ENCODE measurements around the gene FRMD5. TPM values are rescaled to one million over a fixed set of nuclear protein-coding genes. Genes with fewer than 3 reads are reported as not detected.

Gene FRMD5
- total RNA-seq, 4 donors from 2014 or later: 0.40 to 1.5 (median 1.1) TPM; not detected in 1

- H3K4me1 ChIP-seq: no peaks in the 10 kb centered on the region
- TF ChIP-seq POLR2A (IDR thresholded peaks at IDR 0.05) (no peak), EP300 (IDR thresholded peaks at IDR 0.05; ENCODE audit: low read depth) (no peak), POLR2AphosphoS5 (IDR thresholded peaks at IDR 0.05) (no peak)
- TF ChIP-seq, protein P1, sequence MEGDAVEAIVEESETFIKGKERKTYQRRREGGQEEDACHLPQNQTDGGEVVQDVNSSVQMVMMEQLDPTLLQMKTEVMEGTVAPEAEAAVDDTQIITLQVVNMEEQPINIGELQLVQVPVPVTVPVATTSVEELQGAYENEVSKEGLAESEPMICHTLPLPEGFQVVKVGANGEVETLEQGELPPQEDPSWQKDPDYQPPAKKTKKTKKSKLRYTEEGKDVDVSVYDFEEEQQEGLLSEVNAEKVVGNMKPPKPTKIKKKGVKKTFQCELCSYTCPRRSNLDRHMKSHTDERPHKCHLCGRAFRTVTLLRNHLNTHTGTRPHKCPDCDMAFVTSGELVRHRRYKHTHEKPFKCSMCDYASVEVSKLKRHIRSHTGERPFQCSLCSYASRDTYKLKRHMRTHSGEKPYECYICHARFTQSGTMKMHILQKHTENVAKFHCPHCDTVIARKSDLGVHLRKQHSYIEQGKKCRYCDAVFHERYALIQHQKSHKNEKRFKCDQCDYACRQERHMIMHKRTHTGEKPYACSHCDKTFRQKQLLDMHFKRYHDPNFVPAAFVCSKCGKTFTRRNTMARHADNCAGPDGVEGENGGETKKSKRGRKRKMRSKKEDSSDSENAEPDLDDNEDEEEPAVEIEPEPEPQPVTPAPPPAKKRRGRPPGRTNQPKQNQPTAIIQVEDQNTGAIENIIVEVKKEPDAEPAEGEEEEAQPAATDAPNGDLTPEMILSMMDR (IDR thresholded peaks at IDR 0.05): no peak
- no peak for DNase-seq
- intact Hi-C loops (cut with DNase I; ENCODE audit: low total_unique reads) (no loop called here), in situ Hi-C loops (cut with MboI; ENCODE audit: low pct_ligation_motif_present in 1 of 4, low pct_unique_long_range_greater_than_20kb in 1 of 4, low sequenced_read_pairs in 3 of 4) (no loop called here)
- H3K27ac ChIP-seq: no peak overlapping the region
- H3K4me3 ChIP-seq: no peak overlapping the region
- no peaks in the 10 kb centered on the region for H3K9me3 ChIP-seq
- no peaks in the 10 kb centered on the region for H3K27me3 ChIP-seq
- H3K36me3 ChIP-seq: no peaks in the 10 kb centered on the region
Observed at GRCh38 chr15:44147636-44148035, 47.4 kb downstream of the FRMD5 start.

DNA sequence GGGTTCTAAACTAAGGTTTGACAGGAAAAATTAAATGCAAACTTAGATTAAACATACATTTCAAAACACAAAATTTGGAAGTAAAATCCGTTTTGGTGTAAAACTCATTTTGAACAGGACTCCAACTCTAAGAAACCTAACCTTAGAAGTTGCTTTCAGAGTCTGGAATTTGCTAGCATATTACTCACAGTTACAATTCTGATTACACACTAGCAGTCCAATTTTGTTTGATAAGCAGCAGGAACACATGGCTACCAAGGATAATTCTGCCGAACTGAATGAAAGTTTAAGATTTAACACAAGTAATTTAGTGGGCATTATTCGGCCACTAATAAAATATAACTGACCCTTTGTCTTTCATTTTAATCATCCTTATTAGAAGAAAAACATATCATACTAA is 49.6 kb downstream of the FRMD5 start:
- H3K9me3 ChIP-seq: no peaks in the 10 kb centered on the region
- no peaks in the 10 kb centered on the region for H3K4me1 ChIP-seq
- no peak for DNase-seq
- WGBS, 2 donors (ENCODE audit: low coverage in 1 of 2): 70 to 84% methylated on average over 3 of the region's 3 CpGs
- in situ Hi-C loops (cut with MboI; ENCODE audit: low pct_ligation_motif_present in 1 of 4, low pct_unique_long_range_greater_than_20kb in 1 of 4, low sequenced_read_pairs in 3 of 4): no loop called here
- H3K27me3 ChIP-seq: no peaks in the 10 kb centered on the region
- H3K36me3 ChIP-seq: no peaks in the 10 kb centered on the region
- intact Hi-C loops (cut with DNase I; ENCODE audit: low total_unique reads): no loop called here
- no peak for TF ChIP-seq EP300 (IDR thresholded peaks at IDR 0.05; ENCODE audit: low read depth)
- no peak for TF ChIP-seq POLR2A (IDR thresholded peaks at IDR 0.05)
- no peak for TF ChIP-seq POLR2AphosphoS5 (IDR thresholded peaks at IDR 0.05)
- TF ChIP-seq, protein P1 (IDR thresholded peaks at IDR 0.05): no peak
- H3K4me3 ChIP-seq: no peak overlapping the region
- H3K27ac ChIP-seq: no peak overlapping the region

GRCh38 chr15:44144992-44145391 is 50.1 kb downstream of the FRMD5 start:
- DNase-seq: no peak
- H3K9me3 ChIP-seq: no peaks in the 10 kb centered on the region
- in situ Hi-C loops (cut with MboI; ENCODE audit: low pct_ligation_motif_present in 1 of 4, low pct_unique_long_range_greater_than_20kb in 1 of 4, low sequenced_read_pairs in 3 of 4) (no loop called here), intact Hi-C loops (cut with DNase I; ENCODE audit: low total_unique reads) (no loop called here)
- H3K4me1 ChIP-seq: no peaks in the 10 kb centered on the region
- H3K27ac ChIP-seq: no peak overlapping the region
- H3K4me3 ChIP-seq: no peak overlapping the region
- no peak for TF ChIP-seq EP300 (IDR thresholded peaks at IDR 0.05; ENCODE audit: low read depth)
- TF ChIP-seq POLR2AphosphoS5 (IDR thresholded peaks at IDR 0.05): no peak
- no peak for TF ChIP-seq POLR2A (IDR thresholded peaks at IDR 0.05)
- TF ChIP-seq, protein P1 (IDR thresholded peaks at IDR 0.05): no peak
- H3K36me3 ChIP-seq: no peaks in the 10 kb centered on the region
- H3K27me3 ChIP-seq: no peaks in the 10 kb centered on the region

- TF ChIP-seq POLR2AphosphoS5 (IDR thresholded peaks at IDR 0.05) (no peak), POLR2A (IDR thresholded peaks at IDR 0.05) (no peak), EP300 (IDR thresholded peaks at IDR 0.05; ENCODE audit: low read depth) (no peak)
- TF ChIP-seq, protein P1 (IDR thresholded peaks at IDR 0.05): no peak
- Histone ChIP-seq H3K9me3 (no peaks in the 10 kb centered on the region), H3K27me3 (no peaks in the 10 kb centered on the region), H3K4me1 (no peaks in the 10 kb centered on the region), H3K27ac (no peak overlapping the region), H3K36me3 (no peaks in the 10 kb centered on the region), H3K4me3 (no peak overlapping the region)
- DNase-seq: no peak
- intact Hi-C loops (cut with DNase I; ENCODE audit: low total_unique reads) (no loop called here), in situ Hi-C loops (cut with MboI; ENCODE audit: low pct_ligation_motif_present in 1 of 4, low pct_unique_long_range_greater_than_20kb in 1 of 4, low sequenced_read_pairs in 3 of 4) (no loop called here)
- 89 to 93% methylated on average over 1 of the region's 1 CpG for WGBS, 2 donors (ENCODE audit: low coverage in 1 of 2)
Observed at GRCh38 chr15:44144184-44144583, 50.9 kb downstream of the FRMD5 start.
